NCI-H524 (cell line): Measurements from ENCODE around the gene MGLL.
A peak's percentile ranks its signal among the peaks of the same experiment; 100 is the strongest.

Experiments
- DNase-seq, 2 experiments: peaks; one replicate each; lab custom pipeline; 2025; lab: John Stamatoyannopoulos, UW

The MGLL gene

DNA sequence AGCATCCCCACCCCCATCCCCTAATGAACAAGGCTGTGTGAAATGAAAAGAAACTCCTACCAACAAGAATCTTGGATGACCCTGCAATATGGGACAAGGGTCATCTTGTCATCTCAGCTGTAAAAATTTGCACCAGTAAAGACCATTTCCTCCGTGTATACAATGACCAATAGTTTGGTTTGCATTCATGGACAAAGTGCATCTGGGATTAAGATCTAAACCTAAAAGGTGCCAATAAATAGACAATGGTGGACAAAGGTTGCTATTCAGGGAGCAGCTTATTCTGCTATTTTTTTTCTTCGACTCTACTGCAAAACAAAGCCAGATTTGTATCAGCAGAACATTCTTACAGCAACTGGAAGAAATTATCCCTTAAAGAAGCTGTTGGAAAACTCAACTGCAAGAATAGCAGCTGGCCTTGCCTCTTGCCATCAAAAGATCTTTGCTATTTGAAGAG is 8.0 kb downstream of the MGLL start:
- DNase-seq: no peak

DNA sequence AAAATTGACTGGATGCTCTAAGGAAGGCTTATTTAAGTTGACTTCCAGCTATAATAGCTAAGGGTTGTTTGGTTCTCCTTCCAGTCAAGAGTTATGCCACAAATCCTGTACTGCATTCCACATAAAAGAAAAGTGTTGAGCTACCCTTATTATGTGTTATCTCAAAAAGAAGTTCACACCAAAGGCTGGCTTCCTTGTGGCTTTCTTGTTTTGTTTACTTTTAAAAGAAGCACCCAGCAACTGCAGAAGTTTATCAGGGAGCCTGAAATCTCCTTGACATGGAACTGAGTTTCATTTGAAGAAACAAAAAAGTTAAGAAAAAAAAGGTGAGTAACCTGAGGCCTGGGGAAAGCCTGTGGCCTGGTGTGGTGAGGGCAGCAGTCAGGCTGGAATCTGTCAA is 10.2 kb downstream of the MGLL start:
- DNase-seq: no peak

DNA sequence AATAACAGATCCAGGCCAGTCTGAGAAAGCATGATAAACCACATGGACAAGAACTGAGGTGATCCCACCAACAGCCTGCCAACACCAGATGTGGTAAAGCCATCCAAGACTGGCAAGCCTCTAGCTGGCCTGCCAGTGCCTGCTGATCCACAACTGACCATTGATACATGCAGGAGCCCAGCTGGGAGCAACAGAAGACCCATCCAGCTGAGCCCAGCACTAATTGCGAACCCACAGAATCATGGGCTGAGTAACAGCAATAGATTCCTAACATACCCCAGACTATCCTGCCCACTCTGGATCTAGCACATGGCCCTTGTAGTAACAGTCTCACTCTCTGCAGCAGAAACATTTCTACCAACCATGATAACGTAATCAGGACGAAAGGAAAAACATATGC is 10.6 kb downstream of the MGLL start:
- DNase-seq: no peak

DNA sequence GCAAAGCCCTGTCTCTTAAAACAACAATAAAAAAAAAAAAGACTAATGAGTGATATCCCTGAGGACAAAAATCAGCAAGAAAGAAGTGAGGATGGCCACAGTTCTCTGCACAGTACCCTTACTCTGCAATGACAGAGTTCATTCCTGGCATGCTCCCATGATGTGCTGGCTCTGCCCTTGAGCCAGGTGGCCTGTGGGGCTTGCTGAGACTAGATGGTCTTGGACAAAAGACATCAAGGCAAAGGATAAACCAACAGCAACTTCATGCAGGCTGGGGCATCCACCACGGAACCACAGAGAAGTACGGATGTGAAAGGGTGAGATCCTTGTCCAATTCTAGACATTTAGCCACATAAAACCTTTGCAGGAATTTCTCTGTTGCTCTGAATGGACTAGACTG is 12.7 kb downstream of the MGLL start:
- DNase-seq: no peak

DNA sequence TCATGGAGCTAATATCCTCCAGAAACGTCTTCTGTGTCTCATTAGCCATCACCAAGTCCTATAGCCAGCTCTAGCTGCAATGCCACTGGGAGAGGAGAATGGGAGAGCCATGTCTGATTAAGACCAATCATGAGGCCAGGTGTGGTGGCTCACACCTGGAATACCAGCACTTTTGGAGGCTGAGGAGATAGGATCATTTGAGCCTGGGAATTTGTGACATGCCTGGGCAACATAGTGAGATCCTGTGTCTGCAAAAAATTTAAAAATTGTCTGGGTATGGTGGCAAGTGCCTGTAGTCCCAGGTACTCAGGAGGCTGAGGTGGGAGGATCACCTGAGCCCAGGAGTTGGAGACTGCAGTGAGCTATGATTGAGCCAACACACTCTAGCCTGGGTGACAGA is 13.1 kb downstream of the MGLL start:
- DNase-seq: no peak

DNA sequence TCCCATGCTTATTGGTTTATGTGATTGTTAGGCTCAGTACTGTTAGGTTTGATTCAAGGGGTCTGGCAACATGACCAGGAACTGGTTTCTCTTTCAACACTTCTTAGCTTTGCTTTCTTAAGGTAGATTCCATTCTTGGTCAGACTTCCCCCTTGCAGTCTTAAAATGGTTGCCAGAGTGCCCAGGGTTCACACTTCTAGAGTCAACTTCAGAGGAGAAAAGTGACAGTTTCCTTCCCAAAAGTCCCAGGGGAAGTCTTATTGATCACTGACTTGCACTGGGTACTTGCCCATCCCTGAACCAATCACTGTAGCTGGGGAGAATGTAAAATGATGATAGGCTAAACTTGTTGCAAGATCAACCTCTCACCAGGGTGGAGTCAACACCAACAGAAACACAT is 14.1 kb downstream of the MGLL start:
- no peak for DNase-seq

DNA sequence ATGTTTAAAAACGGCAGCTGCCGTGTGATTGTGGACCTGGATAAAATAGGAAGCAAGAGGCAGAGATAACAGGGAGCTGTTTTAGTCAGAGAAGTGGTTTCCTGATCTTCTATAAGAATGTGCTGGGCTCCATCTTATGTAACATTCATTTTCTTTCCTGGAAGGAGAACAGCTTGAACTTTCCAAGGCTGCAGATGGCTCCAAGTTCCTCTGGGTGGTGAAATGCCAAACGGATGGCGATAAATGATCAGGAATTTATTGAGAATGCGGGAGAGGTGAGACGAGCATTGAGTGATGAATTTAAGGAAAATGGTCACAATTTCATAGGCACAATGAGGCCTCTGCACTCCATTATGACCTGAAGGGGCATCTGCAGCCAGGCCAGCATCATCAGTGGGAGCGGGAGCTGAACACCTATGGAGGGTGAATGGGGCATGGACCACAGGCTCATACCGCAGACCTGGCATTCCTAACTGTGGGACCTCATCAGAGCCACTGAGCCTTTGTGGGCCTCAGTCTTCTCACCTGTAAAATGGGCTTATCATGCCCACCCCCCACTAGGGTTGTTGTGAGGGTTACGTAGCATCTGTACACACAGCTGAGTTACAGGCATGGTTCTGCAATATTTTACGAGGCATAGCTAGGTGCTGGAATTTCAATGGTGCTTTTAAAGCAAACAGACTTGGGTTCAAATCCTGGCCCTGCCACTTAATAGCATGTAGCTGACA is 17.1 kb downstream of the MGLL start:
- no peak for DNase-seq

DNA sequence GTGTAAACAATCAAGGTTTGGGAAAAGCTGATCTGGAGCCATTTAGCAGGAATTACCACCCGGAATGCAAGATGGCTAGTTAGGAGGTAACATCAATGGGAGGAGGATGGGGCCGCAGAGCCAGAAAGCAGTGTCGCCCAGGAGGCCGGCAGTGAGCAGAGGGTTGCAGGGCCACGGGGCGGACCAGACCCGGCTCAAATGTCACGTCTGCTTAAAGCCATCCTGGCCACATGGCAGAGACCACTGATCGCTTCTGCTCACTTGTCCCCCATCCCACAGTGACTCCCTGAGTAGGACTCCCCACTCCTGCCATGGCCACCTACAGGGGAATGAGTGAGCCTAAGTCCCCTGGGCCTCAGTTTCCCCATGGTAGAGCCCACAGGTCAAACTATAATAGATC is 18.2 kb downstream of the MGLL start:
- no peak for DNase-seq

DNA sequence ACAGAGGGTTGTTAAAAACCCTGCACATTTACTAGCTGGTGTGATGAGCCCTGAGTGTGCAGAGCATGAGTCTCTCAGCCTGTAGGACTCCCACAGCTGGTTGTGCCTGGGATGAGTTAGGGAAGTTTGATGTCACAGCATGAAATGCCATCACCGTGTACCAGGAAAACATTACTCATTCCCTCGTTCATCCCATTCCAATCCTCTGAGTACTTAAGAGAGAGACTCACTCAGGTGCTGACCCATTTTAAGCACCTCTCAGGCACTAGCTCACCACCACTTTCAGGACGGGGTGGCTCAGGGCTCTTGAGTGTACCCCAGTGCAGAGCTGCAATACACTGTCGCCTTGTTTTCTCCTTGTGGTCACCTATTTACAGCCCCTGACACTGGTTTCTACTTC is 18.7 kb downstream of the MGLL start:
- DNase-seq: no peak

DNA sequence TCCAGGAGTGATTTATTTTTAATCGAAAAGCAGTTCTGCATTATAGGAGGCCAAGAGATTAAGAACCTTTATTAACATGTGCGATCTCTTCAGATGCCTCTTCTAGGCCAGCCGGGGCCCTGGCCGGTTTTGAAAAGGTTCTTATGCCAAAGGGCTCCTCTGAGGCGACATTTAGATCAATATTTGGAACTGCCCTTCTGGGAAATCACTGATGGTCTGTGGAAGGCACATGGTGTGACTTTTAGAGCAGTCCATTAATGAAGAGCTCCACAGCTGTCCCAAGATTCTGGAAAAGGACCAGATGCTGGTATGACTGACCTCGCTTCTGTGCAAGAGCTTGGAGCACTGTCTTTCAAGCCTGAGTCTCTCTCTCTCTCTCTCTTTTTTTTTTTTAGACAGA is 19.7 kb downstream of the MGLL start:
- DNase-seq: peak in 1 of 2 experiments; percentile 62

DNA sequence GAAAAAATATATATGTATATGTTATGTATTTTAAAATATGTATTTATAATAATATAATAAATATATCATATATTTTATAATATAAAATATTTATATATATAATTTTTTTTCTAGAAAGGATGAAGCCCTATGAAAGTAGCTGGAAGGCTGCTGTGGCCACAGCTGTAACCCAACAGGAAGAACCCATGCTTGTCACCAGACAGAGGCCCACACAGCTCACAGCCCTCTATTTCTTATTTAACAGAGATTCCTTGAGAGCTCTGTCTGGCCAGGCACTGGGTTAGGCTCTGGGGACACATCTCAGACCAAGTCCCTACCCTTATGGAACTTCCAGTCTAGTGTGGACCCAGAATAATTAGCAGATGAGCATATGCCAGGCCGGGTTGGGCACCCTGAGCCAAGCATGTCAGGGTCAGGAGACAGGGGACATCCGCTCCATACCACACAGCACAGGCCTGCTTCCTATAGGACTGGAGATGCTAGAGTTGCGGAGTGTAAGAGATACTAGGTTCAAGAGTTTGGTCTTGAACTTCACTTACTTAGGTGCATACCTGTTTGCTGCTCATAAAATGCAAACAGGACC is 20.5 kb downstream of the MGLL start:
- no peak for DNase-seq

DNA sequence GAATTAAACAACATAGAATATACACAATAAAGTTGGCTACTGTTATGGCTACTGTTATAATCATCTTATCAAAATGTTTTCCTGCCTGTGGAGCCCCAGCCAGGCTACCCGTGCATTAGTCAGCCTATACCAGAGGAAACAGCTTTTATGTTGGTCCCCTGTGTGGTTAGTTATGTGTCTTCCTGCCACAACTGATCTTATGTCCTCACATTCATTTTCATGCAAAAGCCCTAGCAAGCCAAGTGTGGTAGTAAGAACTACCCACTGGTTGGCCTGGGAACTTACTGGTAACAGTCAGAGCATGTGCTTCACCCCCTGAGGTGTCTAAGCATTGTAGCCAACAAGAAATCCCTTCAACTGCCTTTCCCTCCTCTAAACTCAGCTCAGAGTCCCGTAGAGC is 21.8 kb downstream of the MGLL start:
- DNase-seq: no peak

DNA sequence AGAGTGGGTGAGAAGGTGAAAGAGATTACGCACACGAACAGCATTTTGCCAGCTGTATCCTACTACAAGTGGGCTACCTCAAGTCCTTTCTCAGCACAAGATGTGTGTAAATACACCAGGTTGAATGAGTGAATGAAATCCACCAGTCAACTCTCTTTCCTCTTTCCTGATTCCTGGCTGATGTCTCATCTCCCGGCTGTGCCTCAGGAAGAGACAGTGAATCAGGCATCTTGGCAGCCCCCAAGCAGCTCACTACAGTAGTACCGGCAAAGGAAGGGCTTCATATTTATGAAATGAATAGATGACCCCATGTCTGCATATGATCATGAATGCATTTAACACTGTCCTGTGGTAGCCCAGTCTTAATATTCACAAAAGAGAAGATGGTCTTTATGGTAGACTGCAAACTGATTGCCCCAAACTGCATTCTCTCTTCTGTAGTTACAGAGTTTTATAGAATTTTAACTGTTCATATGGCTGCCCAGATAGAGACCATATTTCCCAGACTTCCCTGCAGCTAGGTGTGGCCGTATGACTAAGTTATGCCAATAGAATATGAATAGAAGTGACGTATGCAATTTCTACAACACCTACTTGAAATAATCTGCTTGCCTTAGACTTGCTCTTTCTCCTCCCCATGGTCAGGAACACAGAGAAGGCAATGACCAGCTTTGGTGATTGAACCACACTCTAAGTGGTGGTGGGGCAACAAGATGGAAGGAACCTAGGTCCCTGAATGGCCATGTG is 22.7 kb downstream of the MGLL start:
- DNase-seq: no peak

DNA sequence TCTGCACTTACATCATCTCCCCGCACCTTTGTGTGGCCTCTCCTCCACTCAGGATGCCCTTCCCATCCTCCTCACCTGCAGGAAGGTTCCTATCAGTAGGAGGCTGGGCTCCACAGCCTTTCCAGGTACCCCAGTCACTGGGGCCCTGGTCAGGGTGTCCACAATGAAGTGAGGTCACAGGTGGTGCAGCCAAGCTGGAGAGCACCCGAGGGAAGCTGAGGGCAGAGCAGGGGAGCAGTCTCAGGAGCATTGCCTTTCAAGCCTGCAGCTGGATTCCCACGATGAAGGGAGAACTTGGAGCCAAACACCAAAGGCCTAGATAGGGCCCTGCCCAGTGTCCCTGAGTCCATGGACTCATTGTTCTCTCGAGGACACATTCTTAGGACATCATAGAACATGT is 23.6 kb downstream of the MGLL start:
- no peak for DNase-seq

DNA sequence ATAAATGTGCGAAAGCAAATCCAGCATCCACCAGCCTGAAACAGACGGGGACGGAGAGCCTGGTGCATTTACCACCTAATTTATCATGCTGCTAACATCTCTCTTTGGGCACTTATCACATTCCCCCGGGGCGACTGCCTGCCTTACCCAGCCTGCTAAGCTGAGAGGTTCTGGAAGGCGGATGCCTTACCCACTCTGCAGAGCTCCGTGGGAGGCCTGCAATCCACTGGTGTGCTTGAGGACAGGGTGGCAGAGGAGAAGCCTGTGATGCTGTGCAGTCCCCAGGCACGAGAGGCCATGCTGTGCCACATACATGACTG is 25.5 kb downstream of the MGLL start:
- no peak for DNase-seq

DNA sequence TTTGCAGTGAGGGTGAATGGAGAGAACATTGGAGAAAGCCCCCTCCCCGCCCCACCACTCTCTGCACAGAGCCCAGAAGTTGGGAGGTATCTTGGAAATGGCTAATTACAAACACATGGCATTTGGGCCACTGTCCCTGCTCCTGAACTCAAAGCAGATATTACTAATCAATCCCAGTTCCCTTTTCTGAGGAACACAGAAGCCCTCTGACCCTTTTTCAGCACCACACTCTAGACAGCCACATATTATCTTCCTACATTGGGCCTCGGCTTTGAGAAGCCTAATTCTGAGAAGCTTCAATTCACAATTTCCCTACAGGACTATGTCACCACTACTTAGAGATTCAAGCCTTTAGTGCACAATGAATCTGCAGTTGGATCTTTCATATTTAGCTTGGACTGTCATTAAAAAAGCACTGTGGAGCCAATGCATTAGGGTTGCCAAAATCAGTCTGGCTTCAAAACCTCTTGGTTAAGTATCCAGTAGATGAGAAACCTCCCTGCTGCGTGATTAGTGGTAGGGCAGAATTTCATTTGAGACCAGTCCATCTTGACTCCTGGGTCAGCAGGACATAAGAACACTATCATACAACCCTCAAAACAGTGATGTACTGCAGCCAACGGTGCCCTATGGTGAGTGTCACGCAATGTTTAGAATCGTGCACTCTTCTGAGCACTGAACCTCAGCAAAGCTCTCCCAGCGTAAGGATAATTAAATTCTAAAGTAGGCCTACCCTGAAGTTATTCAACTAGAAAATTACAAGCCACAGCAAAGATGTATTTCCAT is 26.1 kb downstream of the MGLL start:
- DNase-seq: no peak

DNA sequence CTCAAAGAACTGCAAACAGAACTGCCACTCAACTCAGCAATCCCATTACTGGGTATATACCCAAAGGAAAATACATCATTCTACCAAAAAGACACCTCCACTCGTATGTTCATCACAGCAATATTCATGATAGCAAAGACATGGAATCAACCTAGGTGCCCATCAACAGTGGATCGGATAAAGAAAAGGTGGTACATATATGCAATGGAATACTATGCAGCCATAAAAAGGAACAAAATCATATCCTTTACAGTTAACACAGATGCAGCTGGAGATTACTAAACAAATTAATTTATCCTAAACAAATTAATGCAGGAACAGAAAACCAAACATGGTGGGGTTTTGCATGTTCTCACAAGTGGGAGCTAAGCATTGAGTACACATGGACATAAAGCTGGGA is 27.3 kb downstream of the MGLL start:
- no peak for DNase-seq

DNA sequence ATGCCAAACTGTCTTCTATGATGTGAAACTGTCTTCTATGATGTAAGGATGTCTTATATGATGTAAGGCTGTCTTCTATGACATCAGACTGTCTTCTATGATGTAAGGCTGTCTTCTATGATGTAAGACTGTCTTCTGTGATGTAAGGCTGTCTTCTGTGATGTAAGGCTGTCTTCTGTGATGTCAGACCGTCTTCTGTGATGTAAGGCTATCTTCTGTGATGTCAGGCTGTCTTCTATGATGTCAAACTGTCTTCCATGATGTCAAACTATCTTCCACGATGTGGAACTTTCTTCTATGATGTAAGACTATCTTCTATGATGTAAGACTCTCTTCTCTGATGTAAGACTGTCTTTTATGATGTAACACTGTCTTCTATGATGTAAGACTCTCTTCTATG is 27.9 kb downstream of the MGLL start:
- no peak for DNase-seq

DNA sequence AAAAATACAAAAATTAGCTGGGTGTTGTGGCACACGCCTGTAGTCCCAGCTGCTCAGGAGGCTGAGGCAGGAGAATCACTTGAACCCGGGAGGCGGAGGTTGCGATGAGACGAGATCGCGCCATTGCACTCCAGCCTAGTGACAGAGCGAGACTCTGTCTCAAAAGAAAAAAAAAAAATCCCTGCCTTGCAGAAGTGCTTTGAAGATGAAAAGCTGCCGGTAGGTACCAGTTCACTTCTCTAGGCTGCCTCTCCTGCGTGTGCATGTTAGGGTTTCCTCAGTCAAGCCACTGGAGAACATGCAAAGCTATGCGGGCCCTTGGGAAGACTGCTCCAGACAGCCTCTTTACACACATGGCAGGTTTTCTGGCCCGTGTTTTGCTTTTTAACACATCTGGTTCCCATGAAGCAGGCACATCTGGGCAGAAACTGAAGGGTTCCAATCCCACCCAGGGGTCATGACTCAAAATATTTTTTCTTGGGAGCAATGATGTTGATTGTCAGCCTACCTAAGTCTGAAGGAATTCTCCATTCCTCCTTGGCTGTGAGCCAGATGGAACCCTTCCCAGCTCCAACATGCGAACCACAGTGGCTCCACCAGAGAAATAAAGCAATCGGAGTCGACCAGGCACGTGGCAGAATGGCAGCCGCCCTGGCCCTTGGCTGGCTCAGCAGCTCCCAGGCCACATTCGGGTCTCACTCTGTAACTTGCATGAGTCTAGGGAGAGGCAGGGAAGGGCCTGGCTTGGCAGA is 29.6 kb downstream of the MGLL start:
- DNase-seq: no peak

DNA sequence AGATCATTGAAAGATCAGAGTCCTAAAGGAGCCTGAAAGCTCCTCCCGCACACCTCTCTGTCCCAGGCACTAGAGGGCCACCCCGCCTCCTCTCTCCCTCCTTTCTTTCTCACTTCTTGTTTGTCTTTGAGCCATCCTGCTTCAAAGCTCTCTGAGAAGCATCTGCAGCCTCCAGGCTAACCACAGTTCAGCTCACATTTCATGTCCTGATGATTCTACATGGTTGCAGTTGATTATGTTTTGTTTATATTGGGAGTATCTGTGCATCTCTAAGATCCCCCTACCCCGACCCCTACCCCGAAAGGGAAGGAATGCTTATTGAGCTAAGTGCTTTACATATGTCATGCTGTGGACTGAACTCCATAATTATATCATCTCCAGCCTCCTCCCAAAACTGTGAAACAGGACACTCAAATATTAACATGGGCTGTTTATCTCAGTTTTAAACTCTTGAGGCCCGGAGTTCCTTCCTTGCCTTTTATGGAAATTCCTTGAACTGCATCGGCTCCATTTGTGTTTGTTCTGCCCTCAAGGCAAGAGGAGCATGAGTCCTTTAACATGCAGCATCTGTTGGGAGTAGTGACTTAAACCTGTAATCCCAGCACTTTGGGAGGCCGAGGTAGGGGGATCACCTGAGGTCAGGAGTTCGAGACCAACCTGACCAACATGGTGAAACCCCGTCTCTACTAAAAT is 30.9 kb downstream of the MGLL start:
- peak; percentile 17 to 77 for DNase-seq

DNA sequence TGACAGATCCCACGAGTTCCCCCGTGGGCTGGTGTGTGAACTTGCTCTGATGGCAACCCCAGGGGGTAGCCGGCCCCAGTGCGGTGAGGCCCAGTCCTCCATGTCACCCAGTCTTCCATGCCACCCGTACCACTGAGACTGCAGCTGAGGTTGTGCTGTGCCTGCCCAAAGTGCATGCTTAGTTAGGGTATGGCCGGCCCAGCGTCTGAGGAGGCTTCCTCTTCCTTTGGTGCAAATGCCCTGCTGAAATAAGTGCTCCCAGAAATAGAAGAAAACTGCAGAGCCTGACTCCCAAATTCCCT is 31.5 kb downstream of the MGLL start:
- no peak for DNase-seq
